22Rv1 (cell line): ENCODE results near the gene RTP5.

Experiments used
- H3K27ac ChIP-seq: fragments of 450-650 bp; 2 replicates; pipeline ENCODE4 v1.5.1; 2017
- ZFX ChIP-seq: fragments of 450-650 bp; IDR thresholded peaks from 2 replicates; pipeline ENCODE4 v1.6.1; 2017; ENCODE audit warnings: antibody characterized with exemption, borderline replicate concordance
- TF ChIP-seq, protein P1 (sequence below): fragments of 450-650 bp; IDR thresholded peaks from 2 replicates; pipeline ENCODE4 v1.5.1; 2017; ENCODE audit warnings: mild to moderate bottlenecking

Gene RTP5

DNA sequence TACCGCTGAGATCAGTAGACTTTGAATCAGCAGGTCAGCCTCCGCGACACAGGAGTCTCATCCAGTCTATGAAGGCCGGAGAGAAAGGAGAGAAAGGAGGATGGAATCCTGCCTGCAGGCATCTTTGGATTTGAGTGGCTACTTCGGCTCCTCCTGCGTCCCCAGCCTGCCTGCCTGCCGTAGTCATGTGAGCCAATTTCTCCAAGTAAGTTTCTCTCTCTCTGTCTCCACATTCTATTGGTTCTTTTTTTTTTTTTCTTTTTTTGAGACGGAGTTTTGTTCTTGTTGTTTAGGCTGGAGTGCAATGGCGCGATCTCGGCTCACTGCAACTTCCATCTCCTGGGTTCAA lies 27.5 kb upstream of the RTP5 start:
- TF ChIP-seq, protein P1, sequence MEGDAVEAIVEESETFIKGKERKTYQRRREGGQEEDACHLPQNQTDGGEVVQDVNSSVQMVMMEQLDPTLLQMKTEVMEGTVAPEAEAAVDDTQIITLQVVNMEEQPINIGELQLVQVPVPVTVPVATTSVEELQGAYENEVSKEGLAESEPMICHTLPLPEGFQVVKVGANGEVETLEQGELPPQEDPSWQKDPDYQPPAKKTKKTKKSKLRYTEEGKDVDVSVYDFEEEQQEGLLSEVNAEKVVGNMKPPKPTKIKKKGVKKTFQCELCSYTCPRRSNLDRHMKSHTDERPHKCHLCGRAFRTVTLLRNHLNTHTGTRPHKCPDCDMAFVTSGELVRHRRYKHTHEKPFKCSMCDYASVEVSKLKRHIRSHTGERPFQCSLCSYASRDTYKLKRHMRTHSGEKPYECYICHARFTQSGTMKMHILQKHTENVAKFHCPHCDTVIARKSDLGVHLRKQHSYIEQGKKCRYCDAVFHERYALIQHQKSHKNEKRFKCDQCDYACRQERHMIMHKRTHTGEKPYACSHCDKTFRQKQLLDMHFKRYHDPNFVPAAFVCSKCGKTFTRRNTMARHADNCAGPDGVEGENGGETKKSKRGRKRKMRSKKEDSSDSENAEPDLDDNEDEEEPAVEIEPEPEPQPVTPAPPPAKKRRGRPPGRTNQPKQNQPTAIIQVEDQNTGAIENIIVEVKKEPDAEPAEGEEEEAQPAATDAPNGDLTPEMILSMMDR: no peak
- TF ChIP-seq ZFX: no peak
- H3K27ac ChIP-seq: no peak overlapping the region

DNA sequence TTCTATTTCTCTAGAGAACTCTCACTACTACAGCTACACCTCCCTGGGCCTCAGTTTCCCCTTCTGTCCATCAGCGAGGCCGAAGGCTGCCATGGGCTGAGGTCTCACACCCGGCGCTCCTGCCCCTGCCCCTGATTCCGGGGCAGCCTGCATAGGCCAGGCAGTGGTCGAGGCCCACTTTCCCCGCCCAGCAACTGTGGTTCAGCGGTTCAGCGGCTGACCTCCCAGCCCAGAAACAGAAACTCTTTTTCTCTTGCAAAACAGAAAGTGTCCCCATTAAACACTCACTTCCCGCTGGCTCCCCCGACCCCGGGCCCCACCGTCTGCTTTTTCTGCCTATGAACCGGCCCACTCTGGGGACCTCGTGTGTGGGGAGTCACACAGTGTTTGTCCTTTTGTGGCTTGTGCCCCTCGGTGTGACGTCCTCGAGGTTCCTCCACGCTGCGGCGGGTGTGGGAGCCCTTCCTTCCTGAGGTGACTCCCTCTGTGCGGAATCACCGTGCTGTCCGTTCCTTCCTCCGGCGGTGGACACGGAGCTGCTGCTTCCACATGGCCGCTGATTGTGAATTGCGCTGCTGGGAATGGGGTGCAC lies 26.8 kb upstream of the RTP5 start:
- H3K27ac ChIP-seq: no peak overlapping the region
- TF ChIP-seq ZFX: no peak
- TF ChIP-seq, protein P1: no peak

DNA sequence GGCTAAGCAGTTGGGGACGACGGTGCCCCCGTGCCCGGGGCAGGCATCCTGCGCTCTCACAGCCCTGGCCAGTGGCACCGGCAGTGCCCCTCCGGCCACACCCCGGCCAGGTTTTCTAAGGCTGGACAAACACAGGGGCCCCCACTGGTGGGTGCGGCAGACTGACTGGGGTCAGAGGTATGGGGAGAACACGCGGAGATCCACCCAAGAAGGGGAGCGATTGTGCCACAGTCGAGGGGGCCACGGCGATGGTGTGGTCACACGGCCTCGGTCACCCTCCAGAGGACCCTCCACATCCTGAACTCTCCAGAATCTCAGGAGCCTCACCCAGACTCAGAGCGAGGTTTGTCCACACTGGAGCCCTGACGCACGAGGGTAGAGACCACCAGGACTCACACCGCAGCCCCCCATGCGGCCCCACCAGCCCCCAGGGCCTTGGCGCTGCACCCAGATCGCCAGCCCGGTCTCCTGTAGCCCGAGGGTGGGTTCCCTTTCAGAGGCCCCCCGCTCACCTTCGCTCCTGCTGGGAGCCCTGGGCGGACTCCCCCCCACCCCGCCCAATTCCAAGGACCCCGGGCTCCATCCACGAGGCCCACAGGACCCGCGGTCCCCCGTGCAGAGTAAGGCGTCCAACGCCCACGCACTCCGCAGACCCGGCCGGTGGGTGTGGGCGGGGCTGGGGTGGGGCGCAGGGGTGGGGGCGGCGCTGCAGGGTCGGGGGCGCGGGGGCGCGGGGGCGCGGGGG lies 26.0 kb upstream of the RTP5 start:
- no peak overlapping the region for H3K27ac ChIP-seq

DNA sequence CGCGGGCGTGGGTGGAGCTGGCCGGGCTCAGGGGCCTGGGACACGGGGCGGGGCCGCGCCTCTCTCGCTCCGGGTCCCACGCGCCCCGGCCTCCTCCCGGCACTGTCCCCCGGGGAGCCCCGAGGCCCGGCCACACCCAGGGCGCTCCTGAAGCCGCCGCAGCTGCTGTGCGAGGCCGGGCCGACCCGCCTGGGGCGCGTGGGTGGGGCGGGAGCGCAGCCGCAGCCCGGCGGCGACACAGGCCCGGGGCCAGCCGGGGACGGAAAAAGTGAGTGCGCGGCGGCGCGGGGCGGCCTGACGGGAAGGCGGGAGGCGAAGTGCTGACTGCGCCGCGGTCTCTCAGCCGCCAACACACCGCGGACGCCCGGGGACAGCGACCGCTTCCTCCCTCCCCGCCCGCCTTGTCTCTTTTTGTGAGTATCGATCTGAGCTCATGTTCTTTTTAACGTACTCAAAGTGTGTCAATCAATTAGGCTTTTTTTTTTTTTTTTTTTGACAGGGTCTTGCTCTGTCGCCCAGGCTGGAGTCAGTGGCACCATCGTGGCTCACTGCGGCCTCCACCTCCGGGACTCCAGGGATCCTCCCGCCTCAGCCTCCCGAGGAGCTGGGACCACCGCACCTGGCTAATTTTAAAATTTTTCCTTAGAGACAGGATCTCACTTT lies 25.3 kb upstream of the RTP5 start:
- H3K27ac ChIP-seq: no peak overlapping the region

More for the DNA sequence above, 26.0 kb upstream of the RTP5 start:
- TF ChIP-seq, protein P1: no peak
- no peak for TF ChIP-seq ZFX

DNA sequence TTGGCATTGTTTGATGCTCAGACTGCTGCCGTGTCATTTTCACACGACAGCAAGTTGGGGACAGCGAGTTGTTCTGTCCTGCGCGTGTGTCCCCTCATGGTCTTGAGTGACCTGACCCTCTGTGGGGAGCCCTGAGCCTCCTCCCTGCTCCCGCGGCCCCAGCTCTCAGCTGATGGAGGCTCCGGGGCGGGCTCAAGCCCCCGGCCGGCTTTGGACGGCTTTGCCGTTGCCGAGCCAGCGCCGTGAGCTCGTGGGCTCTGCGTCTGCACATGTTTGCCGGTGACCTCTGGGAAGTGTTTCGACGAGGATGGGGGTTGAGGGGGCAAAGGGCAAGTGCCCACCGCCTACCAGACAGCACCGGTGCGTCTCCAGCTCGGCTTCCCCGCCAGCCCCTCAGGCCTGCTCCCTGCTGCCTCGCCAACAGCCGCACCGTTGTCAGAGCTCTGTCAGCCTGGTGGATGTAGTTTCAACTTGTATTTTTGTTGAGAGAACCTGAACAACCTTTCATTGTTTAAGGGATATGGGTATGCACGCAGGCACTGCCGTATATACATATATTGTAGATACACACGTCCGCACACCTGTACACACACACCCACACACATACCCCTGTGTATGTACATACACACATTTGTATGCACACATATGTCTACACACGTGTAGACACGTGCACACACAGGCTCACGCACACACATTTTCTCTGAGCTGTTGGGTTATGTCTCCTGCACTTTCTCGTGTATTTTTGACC lies 24.5 kb upstream of the RTP5 start:
- TF ChIP-seq, protein P1: no peak
- no peak for TF ChIP-seq ZFX
- no peak overlapping the region for H3K27ac ChIP-seq

More for the DNA sequence above, 25.3 kb upstream of the RTP5 start:
- TF ChIP-seq, protein P1: 0 out of 2 replicates have a peak, but pooled peaks have one; percentile 1
- no peak for TF ChIP-seq ZFX

DNA sequence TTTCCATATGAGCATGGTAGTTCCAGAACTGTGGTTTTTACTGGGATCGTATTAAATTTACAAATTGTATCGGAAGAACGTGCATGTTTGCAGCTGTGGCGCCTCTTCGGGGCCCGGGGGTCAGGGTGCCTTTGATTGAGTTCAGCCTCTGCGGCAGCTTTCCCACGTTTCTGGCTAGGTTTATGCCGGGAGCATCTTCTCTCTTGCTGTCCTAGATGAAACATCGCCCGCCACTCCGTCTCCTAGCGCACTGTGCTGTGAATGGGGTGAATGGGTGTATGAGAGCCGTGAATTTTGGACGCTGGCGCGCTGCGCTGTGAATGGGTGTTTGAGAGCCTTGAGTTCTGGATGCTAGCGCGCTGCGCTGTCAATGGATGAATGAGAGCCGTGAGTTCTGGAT lies 23.1 kb upstream of the RTP5 start:
- no peak overlapping the region for H3K27ac ChIP-seq
- TF ChIP-seq ZFX: no peak
- TF ChIP-seq, protein P1: no peak
